Measurements from ENCODE around the gene TRIM58. TPM values are rescaled to one million over a fixed set of nuclear protein-coding genes. Genes with fewer than 3 reads are reported as not detected.

The TRIM58 gene
- total and polyA plus RNA-seq, 9 donors: 0.13 to 3.2 (median 0.35) TPM

DNA sequence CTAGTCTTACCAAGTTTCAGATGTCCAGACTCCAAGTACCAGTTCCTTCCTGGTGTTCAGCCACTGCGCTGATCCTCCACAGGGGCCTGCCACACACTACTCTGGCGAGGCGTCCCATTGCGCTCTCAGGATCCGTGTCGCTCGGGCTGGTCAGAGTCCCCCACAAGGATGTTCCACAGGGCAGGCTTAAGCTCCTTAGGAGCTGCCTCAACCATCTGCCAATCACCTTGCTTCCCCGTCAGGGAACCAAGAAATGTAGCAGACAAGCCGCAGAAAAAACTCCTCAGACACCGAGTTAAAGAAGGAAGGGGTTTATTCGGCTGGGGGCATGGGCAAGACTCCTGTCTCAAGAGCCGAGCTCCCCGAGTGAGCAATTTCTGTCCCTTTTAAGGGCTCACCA is 48.2 kb downstream of the TRIM58 start:
- Histone ChIP-seq H3K4me1 (ENCODE audit: insufficient read depth) (no peaks in the 10 kb centered on the region), H3K27ac (no peak overlapping the region), H3K9me3 (no peaks in the 10 kb centered on the region), H3K27me3 (no peaks in the 10 kb centered on the region), H3K4me3 (no peak overlapping the region), H3K36me3 (no peaks in the 10 kb centered on the region)
- intact Hi-C loops (cut with DNase I): no loop called here
- TF ChIP-seq, protein P1, sequence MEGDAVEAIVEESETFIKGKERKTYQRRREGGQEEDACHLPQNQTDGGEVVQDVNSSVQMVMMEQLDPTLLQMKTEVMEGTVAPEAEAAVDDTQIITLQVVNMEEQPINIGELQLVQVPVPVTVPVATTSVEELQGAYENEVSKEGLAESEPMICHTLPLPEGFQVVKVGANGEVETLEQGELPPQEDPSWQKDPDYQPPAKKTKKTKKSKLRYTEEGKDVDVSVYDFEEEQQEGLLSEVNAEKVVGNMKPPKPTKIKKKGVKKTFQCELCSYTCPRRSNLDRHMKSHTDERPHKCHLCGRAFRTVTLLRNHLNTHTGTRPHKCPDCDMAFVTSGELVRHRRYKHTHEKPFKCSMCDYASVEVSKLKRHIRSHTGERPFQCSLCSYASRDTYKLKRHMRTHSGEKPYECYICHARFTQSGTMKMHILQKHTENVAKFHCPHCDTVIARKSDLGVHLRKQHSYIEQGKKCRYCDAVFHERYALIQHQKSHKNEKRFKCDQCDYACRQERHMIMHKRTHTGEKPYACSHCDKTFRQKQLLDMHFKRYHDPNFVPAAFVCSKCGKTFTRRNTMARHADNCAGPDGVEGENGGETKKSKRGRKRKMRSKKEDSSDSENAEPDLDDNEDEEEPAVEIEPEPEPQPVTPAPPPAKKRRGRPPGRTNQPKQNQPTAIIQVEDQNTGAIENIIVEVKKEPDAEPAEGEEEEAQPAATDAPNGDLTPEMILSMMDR (IDR thresholded peaks at IDR 0.05): no peak
- TF ChIP-seq POLR2A (IDR thresholded peaks at IDR 0.05) (no peak), EP300 (IDR thresholded peaks at IDR 0.05) (no peak)
- no peak for DNase-seq
- WGBS, 3 donors: 88 to 93% (median 90%) methylated on average over 13 of the region's 13 CpGs

DNA sequence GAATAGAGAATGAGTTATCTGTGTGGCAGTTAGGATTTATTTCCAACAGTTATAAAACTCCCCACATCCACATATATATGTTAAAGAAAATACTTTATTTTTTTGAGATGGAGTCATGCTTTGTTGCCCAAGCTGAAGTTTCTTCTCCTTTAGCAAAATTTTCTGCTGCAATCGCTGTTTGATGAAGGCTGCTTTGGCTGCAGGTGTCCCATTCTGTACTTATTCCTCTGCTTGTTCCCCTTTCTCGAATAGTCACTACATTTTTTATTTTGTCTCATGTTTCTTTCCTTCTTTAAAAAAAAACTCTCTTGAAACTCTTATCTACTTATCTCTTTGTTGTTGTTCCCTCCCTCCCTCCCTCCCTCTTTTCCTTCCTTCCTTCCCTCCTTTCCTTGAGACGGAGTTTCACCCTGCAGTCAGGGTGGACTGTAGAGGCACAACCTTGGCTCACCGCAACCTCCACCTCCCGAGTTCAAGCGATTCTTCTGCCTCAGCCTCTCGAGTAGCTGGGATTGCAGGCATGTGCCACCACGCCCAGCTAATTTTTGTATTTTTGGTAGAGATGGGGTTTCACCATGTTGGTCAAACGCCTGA is 49.0 kb downstream of the TRIM58 start:
- no peak overlapping the region for H3K27ac ChIP-seq
- no peak for DNase-seq

DNA sequence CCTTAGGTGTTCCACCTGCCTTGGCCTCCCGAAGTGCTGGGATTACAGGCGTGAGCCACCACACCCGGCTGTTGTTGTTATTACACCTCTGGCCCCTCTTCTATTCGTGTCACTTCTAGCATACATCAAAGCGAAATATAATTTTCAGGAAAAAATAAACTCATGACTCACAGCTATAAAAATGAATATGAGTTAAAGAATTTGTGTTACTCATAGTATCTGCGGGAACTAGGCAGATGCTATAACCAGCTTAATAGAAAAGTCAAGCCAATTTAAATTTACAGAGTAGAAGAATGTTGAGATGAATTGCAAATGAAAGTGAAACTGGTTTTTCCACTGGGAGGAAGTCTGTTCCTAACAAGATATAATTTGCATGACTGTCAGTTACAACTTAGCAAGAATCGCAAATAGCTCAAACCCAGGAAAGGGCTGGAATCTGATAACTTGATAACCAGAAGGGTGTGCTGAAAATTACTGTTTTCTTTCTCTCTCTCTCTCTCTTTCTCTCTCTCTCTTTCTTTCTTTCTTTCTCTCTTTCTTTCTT is 49.6 kb downstream of the TRIM58 start:
- H3K4me3 ChIP-seq: no peak overlapping the region
- intact Hi-C loops (cut with DNase I): no loop called here
- H3K9me3 ChIP-seq: no peaks in the 10 kb centered on the region
- TF ChIP-seq, protein P1 (IDR thresholded peaks at IDR 0.05): no peak
- TF ChIP-seq POLR2A (IDR thresholded peaks at IDR 0.05) (no peak), EP300 (IDR thresholded peaks at IDR 0.05) (no peak)
- 48 to 58% (median 52%) methylated on average over 7 of the region's 7 CpGs for whole genome bisulfite sequencing, 3 donors
- H3K27me3 ChIP-seq: no peaks in the 10 kb centered on the region
- no peaks in the 10 kb centered on the region for H3K4me1 ChIP-seq (ENCODE audit: insufficient read depth)
- no peak for DNase-seq
- H3K36me3 ChIP-seq: no peaks in the 10 kb centered on the region
- no peak overlapping the region for H3K27ac ChIP-seq

More for the DNA sequence above, 49.0 kb downstream of the TRIM58 start:
- Histone ChIP-seq H3K4me3 (no peak overlapping the region), H3K9me3 (no peaks in the 10 kb centered on the region), H3K36me3 (no peaks in the 10 kb centered on the region), H3K4me1 (ENCODE audit: insufficient read depth) (no peaks in the 10 kb centered on the region), H3K27me3 (no peaks in the 10 kb centered on the region)
- TF ChIP-seq, protein P1 (IDR thresholded peaks at IDR 0.05): no peak
- TF ChIP-seq EP300 (IDR thresholded peaks at IDR 0.05): no peak
- TF ChIP-seq POLR2A (IDR thresholded peaks at IDR 0.05): no peak
- intact Hi-C loops (cut with DNase I): no loop called here
- 67 to 79% (median 73%) methylated on average over 9 of the region's 9 CpGs for WGBS, 3 donors

DNA sequence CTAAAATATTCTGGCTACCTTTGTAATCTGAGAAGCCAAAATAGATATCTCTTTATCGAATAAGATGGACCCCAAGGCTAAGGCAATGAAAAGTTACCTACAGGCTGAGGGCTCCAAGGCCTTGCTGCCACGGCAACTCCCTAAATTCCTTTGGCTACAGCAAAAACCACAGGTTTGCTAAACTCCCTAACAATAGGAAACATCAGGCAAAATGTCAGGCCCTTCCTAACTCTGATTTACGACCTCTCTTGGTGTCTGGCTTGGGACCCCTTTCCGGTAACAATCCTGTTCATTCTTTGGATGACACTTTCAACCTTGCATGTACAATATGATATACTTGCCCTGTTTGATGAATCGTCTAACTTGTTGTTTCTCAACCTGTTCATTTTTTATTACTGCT is 51.8 kb downstream of the TRIM58 start:
- H3K4me1 ChIP-seq (ENCODE audit: insufficient read depth): no peaks in the 10 kb centered on the region
- 65 to 75% (median 65%) methylated on average over 5 of the region's 5 CpGs for WGBS, 3 donors
- intact Hi-C loops (cut with DNase I): no loop called here

More for the DNA sequence above, 51.8 kb downstream of the TRIM58 start:
- Histone ChIP-seq H3K9me3 (no peaks in the 10 kb centered on the region), H3K36me3 (no peaks in the 10 kb centered on the region), H3K27ac (no peak overlapping the region), H3K27me3 (no peaks in the 10 kb centered on the region), H3K4me3 (no peak overlapping the region)
- TF ChIP-seq, protein P1 (IDR thresholded peaks at IDR 0.05): no peak
- no peak for TF ChIP-seq EP300 (IDR thresholded peaks at IDR 0.05)
- TF ChIP-seq POLR2A (IDR thresholded peaks at IDR 0.05): no peak
- no peak for DNase-seq
